K562 (cell line): Measurements from ENCODE around the gene GEMIN7. TPM values are rescaled to one million over a fixed set of nuclear protein-coding genes. Genes with fewer than 3 reads are reported as not detected.
A peak's percentile ranks its signal among the peaks of the same experiment; 100 is the strongest.

ENCODE experiments used
- ATAC-seq: fragments of 200-7000 bp; cut with Tn5 transposase; 3 replicates; pipeline ENCODE4 v1.9.1; 2020; ENCODE audit warnings: moderate library complexity
- BruUV-seq: library from RNA; stranded (reverse); fragments of 400-500 nt; replicated peaks from 2 replicates; lab custom pipeline; 2021; lab: Mats Ljungman, UMichigan
- CTCF ChIA-PET: fragments of 300-600 bp; formaldehyde crosslinking; extraction: SDS; loops from one replicate; lab custom pipeline; 2021; ENCODE audit warnings: low intra/inter-chr PET ratio; lab: Yijun Ruan, JAX
- POLR2A ChIA-PET: fragments of 300-600, 350-650 bp; sonication (Branson Sonifier 250); formaldehyde crosslinking; extraction: SDS; loops from one replicate; lab custom pipeline; 2021; ENCODE audit warnings: antibody characterized with exemption, inconsistent platforms; lab: Yijun Ruan, JAX
- DNase-seq, 4 experiments: peaks; one replicate each; pipeline versions ENCODE4 v3.0.0 to v3.0.0-alpha.2; 2011 to 2018; ENCODE audit warnings: low spot score in 3 of 4, mixed read lengths in 3 of 4; ENCODE audit errors: extremely low read depth in 1 of 4
- FAIRE-seq: peaks from 2 replicates; lab custom pipeline; 2011; peaks lifted over from hg19 to GRCh38; lab: Jason Lieb, UNC
- H2AFZ ChIP-seq: 2 replicates; pipeline ENCODE4 v1.6.0; 2011; ENCODE audit warnings: low read depth, low read length, control low read depth, inconsistent platforms
- H3K27ac ChIP-seq: fragments of 200-600 bp; 3 replicates; pipeline ENCODE4 v1.8.0; 2011; ENCODE audit warnings: low read depth, mild to moderate bottlenecking, control low read depth, inconsistent platforms, low read length, moderate library complexity, mixed read lengths; ENCODE audit errors: extremely low read depth
- H3K27me3 ChIP-seq, 2 experiments: fragments of 300-600 bp in 1 of 2; 2 replicates in 1 of 2; 3 replicates in 1 of 2; pipeline versions ENCODE4 v1.6.0 to v1.8.0; 2011; ENCODE audit warnings: inconsistent platforms in 2 of 2, low read length in 2 of 2, mild to moderate bottlenecking in 1 of 2, mixed read lengths in 1 of 2, moderate library complexity in 1 of 2; ENCODE audit not compliant: control insufficient read depth in 2 of 2, insufficient read depth in 2 of 2
- H3K36me3 ChIP-seq: fragments of 300-600 bp; 3 replicates; pipeline ENCODE4 v1.8.0; 2011; ENCODE audit warnings: mild to moderate bottlenecking, low read length, inconsistent platforms; ENCODE audit not compliant: control insufficient read depth, insufficient read depth
- H3K4me1 ChIP-seq, 2 experiments: fragments of 200-600 bp in 1 of 2; replicated peaks in 1 of 2; 2 replicates in 1 of 2; 3 replicates in 1 of 2; pipeline versions ENCODE4 v1.5.1 to v1.8.0; 2011; ENCODE audit warnings: inconsistent platforms in 2 of 2, low read length in 2 of 2, mild to moderate bottlenecking in 1 of 2, mixed read lengths in 1 of 2, moderate library complexity in 1 of 2; ENCODE audit not compliant: control insufficient read depth in 2 of 2, insufficient read depth in 2 of 2
- H3K4me2 ChIP-seq: 2 replicates; pipeline ENCODE4 v1.6.1; 2011; ENCODE audit warnings: low read length, control low read depth, inconsistent platforms, mixed read lengths; ENCODE audit not compliant: insufficient read depth
- H3K4me3 ChIP-seq: fragments of 200-600 bp; sonication (generic), shearing (Covaris generic); 2 replicates; pipeline ENCODE4 v1.5.1; 2016; ENCODE audit warnings: control low read depth, inconsistent platforms
- H3K79me2 ChIP-seq: fragments of 200-600 bp; 3 replicates; pipeline ENCODE4 v1.8.0; 2011; ENCODE audit warnings: low read length, inconsistent platforms; ENCODE audit not compliant: control insufficient read depth, insufficient read depth
- H3K9ac ChIP-seq, 2 experiments: 2 replicates each; pipeline versions ENCODE4 v1.6.0 to v1.6.1; 2011; ENCODE audit warnings: low read depth in 2 of 2, low read length in 2 of 2, control low read depth in 1 of 2, inconsistent platforms in 1 of 2, mild to moderate bottlenecking in 1 of 2, mixed read lengths in 1 of 2; ENCODE audit not compliant: insufficient read depth in 1 of 2
- H3K9me1 ChIP-seq: one replicate; pipeline ENCODE4 v1.6.0; 2011; ENCODE audit warnings: inconsistent platforms, mild to moderate bottlenecking, low read length, moderate library complexity; ENCODE audit not compliant: control insufficient read depth, insufficient read depth
- H3K9me3 ChIP-seq: replicated peaks from 2 replicates; pipeline ENCODE4 v1.5.1; 2011; ENCODE audit warnings: low read depth, low read length, inconsistent platforms; ENCODE audit not compliant: control insufficient read depth, insufficient read depth
- H4K20me1 ChIP-seq: replicated peaks from 2 replicates; pipeline ENCODE4 v1.6.1; 2011; ENCODE audit warnings: low read length, inconsistent platforms, mixed read lengths; ENCODE audit not compliant: control insufficient read depth, insufficient read depth
- ARID1B ChIP-seq: fragments of 450-650 bp; IDR thresholded peaks from 2 replicates; pipeline ENCODE4 v1.6.1; 2016; ENCODE audit warnings: antibody characterized with exemption, mild to moderate bottlenecking, inconsistent platforms
- CREB1 ChIP-seq, 2 experiments: sonication (generic) in 1 of 2; formaldehyde crosslinking in 1 of 2; IDR thresholded peaks; 2 replicates each; pipeline versions ENCODE4 v1.6.1 to v1.8.0; 2012 to 2022; ENCODE audit warnings: inconsistent platforms in 1 of 2, mild to moderate bottlenecking in 1 of 2, missing genetic modification reagents in 1 of 2, moderate library complexity in 1 of 2
- EWSR1 ChIP-seq: fragments of 450-650 bp; IDR thresholded peaks from 2 replicates; pipeline ENCODE4 v1.6.1; 2018; ENCODE audit warnings: borderline replicate concordance, mild to moderate bottlenecking, low read depth, moderate library complexity; ENCODE audit not compliant: partially characterized antibody
- FOXJ2 ChIP-seq: fragments of 200-800 bp; sonication (Bioruptor generic); IDR thresholded peaks from 2 replicates; pipeline ENCODE4 v1.6.1; 2016; ENCODE audit warnings: missing genetic modification characterization, missing compliant biosample characterization
- KAT7 ChIP-seq: sonication (generic); formaldehyde crosslinking; IDR thresholded peaks from 2 replicates; pipeline ENCODE4 v1.8.0; 2022; ENCODE audit warnings: missing genetic modification reagents, mild to moderate bottlenecking, borderline replicate concordance
- PCBP2 ChIP-seq: fragments of 200-400 bp; formaldehyde crosslinking; IDR thresholded peaks from 2 replicates; pipeline ENCODE4 v1.6.1; 2018; ENCODE audit warnings: low read length, low read depth, mild to moderate bottlenecking, moderate library complexity; ENCODE audit not compliant: poor library complexity, severe bottlenecking
- WGBS: fragments of 100-300 bp; shearing (Covaris generic); methylation state at CpG from one replicate; pipeline ENCODE4 v1.1.6; 2016; ENCODE audit warnings: low coverage, mixed read lengths; ENCODE audit not compliant: insufficient coverage; ENCODE audit errors: missing lambda C conversion rate; 5-methylcytosine and 5-hydroxymethylcytosine counted together
- in situ Hi-C: fragments of 300-500 bp; cut with MboI; formaldehyde crosslinking; loops from 4 replicates; pipeline ENCODE4 v1.15.0; 2018; ENCODE audit warnings: inconsistent platforms, mixed read lengths
- intact Hi-C: fragments of 100-400 bp; cut with micrococcal nuclease; formaldehyde crosslinking; loops from 2 replicates; pipeline ENCODE4 v1.14.2; 2022
- polyA plus RNA-seq, 8 experiments: library from polyadenylated mRNA; depleted of rRNA in 4 of 8; stranded (reverse) in 5 of 8; unstranded in 3 of 8; fragments of >200 nt; fragmentation: Nextera tagmentation in 2 of 8; fragmentation: Illumina TruSeq in 1 of 8; extraction: Ambion mirVana in 2 of 8; extraction: Trizol in 1 of 8; gene quantifications; 2 replicates each; pipeline versions ENCODE4 v1.2.1 to v1.2.3, GENCODE V29; 2011 to 2014; ENCODE audit warnings: inconsistent platforms in 1 of 8, missing spikeins in 1 of 8
- total RNA-seq, 7 experiments: library from RNA; depleted of rRNA in 6 of 7; stranded (reverse); fragments of >200 nt in 6 of 7; fragmentation: Illumina TruSeq in 2 of 7; extraction: Trizol in 2 of 7; gene quantifications; 2 replicates each; pipeline versions ENCODE4 v1.2.1 to v1.2.3, GENCODE V29; 2011 to 2021; ENCODE audit warnings: low replicate concordance in 1 of 7
- TF ChIP-seq, protein P1 (sequence below): IDR thresholded peaks from 2 replicates; pipeline ENCODE4 v1.6.1; 2014; ENCODE audit warnings: antibody characterized with exemption
- TF ChIP-seq, protein P2 (sequence below), 2 experiments: fragments of 450-650 bp; conservative IDR thresholded peaks; 2 replicates each; pipeline ENCODE4 v1.6.1; 2017; ENCODE audit warnings: mild to moderate bottlenecking in 2 of 2, moderate library complexity in 2 of 2
- TF ChIP-seq, protein P3 (sequence below): fragments of 250-450 bp; sonication (Bioruptor Pico); IDR thresholded peaks from 2 replicates; pipeline ENCODE4 v1.5.0; 2021
- TF ChIP-seq, protein P4 (sequence below): fragments of 450-650 bp; IDR thresholded peaks from 2 replicates; pipeline ENCODE4 v1.6.1; 2018; ENCODE audit warnings: mild to moderate bottlenecking, low read depth; ENCODE audit not compliant: partially characterized antibody

The GEMIN7 gene
- total and polyA plus RNA-seq, 9 of the 15 experiments (the other 6 are each of a cell fraction or from before 2014, with no cell fraction given): 23.1 to 124 (median 54.9) TPM

DNA sequence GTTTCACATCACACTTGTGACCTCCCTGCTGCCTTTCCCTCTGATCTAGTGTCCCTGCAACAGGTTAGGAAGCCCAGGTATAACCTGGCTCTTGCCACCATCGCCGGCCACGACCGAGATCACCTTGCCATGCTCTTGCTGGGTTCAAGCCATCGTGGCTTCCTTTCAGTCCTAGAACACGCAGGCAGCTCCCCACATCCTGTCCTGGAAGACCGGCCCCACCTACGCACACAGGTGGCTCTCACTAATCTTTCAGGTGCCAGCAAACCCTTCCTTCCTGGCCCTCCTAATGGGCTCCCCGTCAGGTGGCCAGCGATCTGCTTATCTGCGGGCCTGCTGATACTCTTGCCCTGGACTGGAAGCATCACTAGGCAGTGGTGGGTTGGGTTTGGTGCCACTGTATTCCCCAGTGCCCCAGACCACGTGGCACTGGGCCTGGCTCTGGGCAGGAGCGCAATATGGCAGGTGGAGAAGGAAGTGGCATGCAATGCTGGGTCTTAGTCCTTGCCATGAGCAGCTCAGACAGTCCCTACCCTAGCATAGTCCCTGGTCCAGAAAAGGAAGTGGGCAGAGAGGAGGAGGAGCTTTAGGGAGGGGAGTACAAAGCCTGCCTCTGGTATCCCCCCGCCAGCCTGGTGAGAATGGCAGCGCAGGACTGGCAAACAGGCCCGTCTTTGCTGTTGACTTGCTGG lies 25.7 kb downstream of the GEMIN7 start:
- peaks cover 0 to 23% of the 10 kb centered on the region in 2 experiments; a peak in 4 of 5 replicates for H3K4me1 ChIP-seq
- peaks cover 2% of the 10 kb centered on the region for H3K9me1 ChIP-seq
- ChIA-PET POLR2A (interaction anchor here (1.4 to 2.2 kb wide), 2 partner anchors 8 to 10 kb away, joined by 3 to 6 read pairs; no protein-coding TSS in a partner anchor), CTCF (no interaction called here)
- no peak overlapping the region for H3K27ac ChIP-seq
- H3K4me3 ChIP-seq: no peak overlapping the region
- ATAC-seq (no peak), FAIRE-seq (no peak), DNase-seq (no peak)
- H2AFZ ChIP-seq: no peak overlapping the region
- BruUV-seq: no TSS peak
- H4K20me1 ChIP-seq: peaks cover 57% of the 10 kb centered on the region
- TF ChIP-seq, protein P1, sequence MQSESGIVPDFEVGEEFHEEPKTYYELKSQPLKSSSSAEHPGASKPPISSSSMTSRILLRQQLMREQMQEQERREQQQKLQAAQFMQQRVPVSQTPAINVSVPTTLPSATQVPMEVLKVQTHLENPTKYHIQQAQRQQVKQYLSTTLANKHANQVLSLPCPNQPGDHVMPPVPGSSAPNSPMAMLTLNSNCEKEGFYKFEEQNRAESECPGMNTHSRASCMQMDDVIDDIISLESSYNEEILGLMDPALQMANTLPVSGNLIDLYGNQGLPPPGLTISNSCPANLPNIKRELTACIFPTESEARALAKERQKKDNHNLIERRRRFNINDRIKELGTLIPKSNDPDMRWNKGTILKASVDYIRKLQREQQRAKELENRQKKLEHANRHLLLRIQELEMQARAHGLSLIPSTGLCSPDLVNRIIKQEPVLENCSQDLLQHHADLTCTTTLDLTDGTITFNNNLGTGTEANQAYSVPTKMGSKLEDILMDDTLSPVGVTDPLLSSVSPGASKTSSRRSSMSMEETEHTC: no peak
- no peak for TF ChIP-seq CREB1 (IDR thresholded peaks at IDR 0.05)
- no peak for TF ChIP-seq CREB1 (CRISPR knock-in tag; IDR thresholded peaks at IDR 0.05)
- no peak for TF ChIP-seq KAT7 (CRISPR knock-in tag)
- no peak for TF ChIP-seq ARID1B
- no peak for TF ChIP-seq FOXJ2 (tag)
- no peak for TF ChIP-seq EWSR1
- TF ChIP-seq PCBP2: no peak
- TF ChIP-seq, protein P2, sequence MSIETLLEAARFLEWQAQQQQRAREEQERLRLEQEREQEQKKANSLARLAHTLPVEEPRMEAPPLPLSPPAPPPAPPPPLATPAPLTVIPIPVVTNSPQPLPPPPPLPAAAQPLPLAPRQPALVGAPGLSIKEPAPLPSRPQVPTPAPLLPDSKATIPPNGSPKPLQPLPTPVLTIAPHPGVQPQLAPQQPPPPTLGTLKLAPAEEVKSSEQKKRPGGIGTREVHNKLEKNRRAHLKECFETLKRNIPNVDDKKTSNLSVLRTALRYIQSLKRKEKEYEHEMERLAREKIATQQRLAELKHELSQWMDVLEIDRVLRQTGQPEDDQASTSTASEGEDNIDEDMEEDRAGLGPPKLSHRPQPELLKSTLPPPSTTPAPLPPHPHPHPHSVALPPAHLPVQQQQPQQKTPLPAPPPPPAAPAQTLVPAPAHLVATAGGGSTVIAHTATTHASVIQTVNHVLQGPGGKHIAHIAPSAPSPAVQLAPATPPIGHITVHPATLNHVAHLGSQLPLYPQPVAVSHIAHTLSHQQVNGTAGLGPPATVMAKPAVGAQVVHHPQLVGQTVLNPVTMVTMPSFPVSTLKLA (conservative IDR thresholded peaks at IDR 0.05): no peak
- TF ChIP-seq, protein P3, sequence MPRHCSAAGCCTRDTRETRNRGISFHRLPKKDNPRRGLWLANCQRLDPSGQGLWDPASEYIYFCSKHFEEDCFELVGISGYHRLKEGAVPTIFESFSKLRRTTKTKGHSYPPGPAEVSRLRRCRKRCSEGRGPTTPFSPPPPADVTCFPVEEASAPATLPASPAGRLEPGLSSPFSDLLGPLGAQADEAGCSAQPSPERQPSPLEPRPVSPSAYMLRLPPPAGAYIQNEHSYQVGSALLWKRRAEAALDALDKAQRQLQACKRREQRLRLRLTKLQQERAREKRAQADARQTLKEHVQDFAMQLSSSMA (CRISPR knock-in tag): no peak
- TF ChIP-seq, protein P4, sequence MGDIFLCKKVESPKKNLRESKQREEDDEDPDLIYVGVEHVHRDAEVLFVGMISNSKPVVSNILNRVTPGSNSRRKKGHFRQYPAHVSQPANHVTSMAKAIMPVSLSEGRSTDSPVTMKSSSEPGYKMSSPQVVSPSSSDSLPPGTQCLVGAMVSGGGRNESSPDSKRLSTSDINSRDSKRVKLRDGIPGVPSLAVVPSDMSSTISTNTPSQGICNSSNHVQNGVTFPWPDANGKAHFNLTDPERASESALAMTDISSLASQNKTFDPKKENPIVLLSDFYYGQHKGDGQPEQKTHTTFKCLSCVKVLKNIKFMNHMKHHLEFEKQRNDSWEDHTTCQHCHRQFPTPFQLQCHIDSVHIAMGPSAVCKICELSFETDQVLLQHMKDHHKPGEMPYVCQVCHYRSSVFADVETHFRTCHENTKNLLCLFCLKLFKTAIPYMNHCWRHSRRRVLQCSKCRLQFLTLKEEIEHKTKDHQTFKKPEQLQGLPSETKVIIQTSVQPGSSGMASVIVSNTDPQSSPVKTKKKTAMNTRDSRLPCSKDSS: no peak
- peaks cover 82% of the 10 kb centered on the region for H3K79me2 ChIP-seq
- no peaks in the 10 kb centered on the region for H3K9me3 ChIP-seq
- no peaks in the 10 kb centered on the region for H3K27me3 ChIP-seq
- H3K4me2 ChIP-seq: no peak overlapping the region
- intact Hi-C loops: no loop called here
- H3K9ac ChIP-seq: peak overlapping the region in 1 of 2 experiments; percentile 73; a peak in 2 of 4 replicates
- peaks cover 21% of the 10 kb centered on the region; the same call in 2 of the 3 replicates for H3K36me3 ChIP-seq
- WGBS: 88% methylated on average over 16 of the region's 16 CpGs
- in situ Hi-C loops: no loop called here
